Osteocyte (in vitro differentiated cells): ENCODE results near the gene FCHSD2. TPM values are rescaled to one million over a fixed set of nuclear protein-coding genes. Genes with fewer than 3 reads are reported as not detected.

Experiments used
- DNase-seq: peaks from one replicate; pipeline ENCODE4 v3.0.0; 2021; ENCODE audit warnings: mixed read lengths; ENCODE audit not compliant: unreplicated experiment; ENCODE audit errors: extremely low spot score
- H3K27ac Mint-ChIP-seq: one replicate; pipeline ENCODE4 v1.8.0; 2021; ENCODE audit warnings: mild to moderate bottlenecking, mixed read lengths; ENCODE audit not compliant: unreplicated experiment
- H3K27me3 Mint-ChIP-seq: one replicate; pipeline ENCODE4 v1.8.0; 2021; ENCODE audit warnings: mixed read lengths; ENCODE audit not compliant: unreplicated experiment
- H3K36me3 Mint-ChIP-seq: one replicate; pipeline ENCODE4 v1.8.0; 2021; ENCODE audit warnings: mixed read lengths; ENCODE audit not compliant: unreplicated experiment
- H3K4me1 Mint-ChIP-seq: one replicate; pipeline ENCODE4 v1.8.0; 2021; ENCODE audit warnings: mixed read lengths; ENCODE audit not compliant: unreplicated experiment
- H3K4me3 Mint-ChIP-seq: one replicate; pipeline ENCODE4 v1.8.0; 2021; ENCODE audit warnings: mild to moderate bottlenecking, moderate library complexity, mixed read lengths; ENCODE audit not compliant: unreplicated experiment
- H3K9me3 Mint-ChIP-seq: one replicate; pipeline ENCODE4 v1.8.0; 2021; ENCODE audit warnings: mixed read lengths; ENCODE audit not compliant: unreplicated experiment
- CTCF ChIP-seq: fragments of 200-600 bp; sonication (generic); IDR thresholded peaks from 2 replicates; pipeline ENCODE4 v1.5.0; 2021; ENCODE audit warnings: antibody characterized with exemption, mild to moderate bottlenecking, moderate library complexity
- total RNA-seq: library from RNA; stranded (reverse); gene quantifications from 2 replicates; pipeline ENCODE4 v1.2.1, GENCODE V29; 2021

The FCHSD2 gene
- total RNA-seq, 1 donor from 2014 or later = 39.4 TPM

DNA sequence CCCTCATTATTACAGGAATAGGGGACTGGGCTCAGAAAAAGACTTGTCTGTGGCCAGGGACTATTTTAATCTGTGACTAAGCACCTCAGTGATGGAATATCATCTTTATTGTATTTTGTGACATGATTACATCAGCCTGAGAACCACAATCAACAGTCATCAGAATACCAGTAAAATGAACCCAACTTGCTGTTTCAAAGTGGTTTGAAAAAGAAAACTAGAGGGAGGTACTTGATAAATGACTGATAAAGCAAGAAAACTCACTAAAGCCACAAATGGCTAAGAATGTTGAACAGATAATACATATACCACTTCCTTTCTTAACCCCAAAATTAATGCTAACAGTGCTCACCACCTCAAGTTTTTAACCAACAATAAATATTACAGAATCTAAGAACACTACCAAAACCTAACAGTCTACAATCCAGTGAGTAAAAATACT, 172.2 kb downstream of the FCHSD2 start:
- H3K4me1 Mint-ChIP-seq = peaks cover 12% of the 10 kb centered on the region
- H3K27me3 Mint-ChIP-seq = no peaks in the 10 kb centered on the region
- no peak overlapping the region for H3K4me3 Mint-ChIP-seq
- TF ChIP-seq CTCF = no peak
- H3K9me3 Mint-ChIP-seq = no peaks in the 10 kb centered on the region
- H3K36me3 Mint-ChIP-seq = peaks cover 13% of the 10 kb centered on the region
- peak overlapping the region; percentile 63 for H3K27ac Mint-ChIP-seq
- no peak for DNase-seq

- TF ChIP-seq CTCF = no peak
- H3K9me3 Mint-ChIP-seq = no peaks in the 10 kb centered on the region
- DNase-seq = no peak
- H3K36me3 Mint-ChIP-seq = peaks cover 12% of the 10 kb centered on the region
- no peaks in the 10 kb centered on the region for H3K27me3 Mint-ChIP-seq
- no peak overlapping the region for H3K4me3 Mint-ChIP-seq
- no peak overlapping the region for H3K27ac Mint-ChIP-seq
- peaks cover 12% of the 10 kb centered on the region for H3K4me1 Mint-ChIP-seq
Measured at GRCh38 chr11:72968390-72968789, 173.7 kb downstream of the FCHSD2 start.

DNA sequence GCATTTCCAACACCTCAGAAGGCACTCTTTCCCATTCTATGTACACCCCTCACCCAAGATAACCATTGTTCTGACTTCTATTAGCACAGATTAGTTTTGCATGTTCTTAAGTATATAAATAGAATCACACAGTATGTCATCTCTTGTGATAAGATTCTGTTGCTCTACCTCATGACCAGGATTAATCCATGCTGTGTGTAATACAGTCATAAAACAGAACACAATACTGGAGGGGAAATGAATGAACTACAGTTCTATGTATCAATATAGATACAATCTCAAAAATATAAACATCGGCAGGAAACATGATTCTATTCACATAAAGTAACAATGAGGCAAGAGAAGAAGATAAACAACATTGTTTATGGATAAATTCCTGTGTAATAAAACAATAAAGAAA, 176.4 kb downstream of the FCHSD2 start:
- no peak for DNase-seq
- Mint-ChIP-seq H3K4me1 (peaks cover 20% of the 10 kb centered on the region), H3K36me3 (peaks cover 7% of the 10 kb centered on the region), H3K27me3 (no peaks in the 10 kb centered on the region), H3K9me3 (no peaks in the 10 kb centered on the region), H3K4me3 (no peak overlapping the region), H3K27ac (no peak overlapping the region)
- no peak for TF ChIP-seq CTCF

DNA sequence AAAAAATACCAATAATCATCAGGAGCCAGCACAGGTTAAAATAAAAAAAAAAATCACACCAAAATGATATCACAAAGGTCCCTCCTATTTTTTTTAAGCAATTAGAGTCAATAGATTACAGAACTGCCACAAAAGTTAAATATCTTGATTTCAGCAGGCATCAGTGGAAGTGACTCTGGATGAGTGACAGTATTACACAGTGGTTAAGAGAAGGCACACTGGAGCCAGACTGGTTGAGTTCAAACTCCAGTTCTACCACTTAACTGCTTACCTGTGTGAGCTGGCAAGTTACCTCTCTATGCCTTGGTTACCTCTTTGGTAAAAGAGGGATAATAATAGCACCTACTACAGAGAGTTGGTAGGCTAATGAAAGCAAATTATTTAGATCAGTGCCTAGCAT, 179.4 kb downstream of the FCHSD2 start:
- Mint-ChIP-seq H3K27ac (no peak overlapping the region), H3K4me3 (no peak overlapping the region), H3K36me3 (peaks cover 4% of the 10 kb centered on the region)

DNA sequence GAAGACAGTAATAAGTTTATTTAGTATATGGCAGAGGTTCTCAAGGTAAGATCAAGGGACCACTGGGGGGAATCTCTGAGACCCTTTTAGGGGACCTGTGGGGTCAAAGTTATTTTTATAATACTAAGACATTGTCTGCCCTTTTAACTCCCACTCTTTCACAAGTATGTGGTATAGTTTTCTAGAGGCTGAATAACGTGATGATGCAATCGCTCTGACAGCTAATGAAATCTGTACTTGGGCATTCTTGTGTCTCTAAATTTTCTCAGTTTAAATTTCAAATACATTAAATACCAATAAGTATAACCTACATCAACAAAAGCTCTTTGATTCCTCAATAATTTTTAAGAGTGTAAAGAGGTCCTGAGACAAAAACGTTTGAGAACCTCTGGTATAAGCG, 180.0 kb downstream of the FCHSD2 start:
- H3K4me3 Mint-ChIP-seq = no peak overlapping the region
- peaks cover 9% of the 10 kb centered on the region for H3K4me1 Mint-ChIP-seq
- no peak for DNase-seq
- H3K27ac Mint-ChIP-seq = peak overlapping the region; percentile 23
- no peaks in the 10 kb centered on the region for H3K9me3 Mint-ChIP-seq
- H3K36me3 Mint-ChIP-seq = peaks cover 8% of the 10 kb centered on the region
- no peaks in the 10 kb centered on the region for H3K27me3 Mint-ChIP-seq
- TF ChIP-seq CTCF = no peak

More for the DNA sequence above, 179.4 kb downstream of the FCHSD2 start:
- Mint-ChIP-seq H3K4me1 (peaks cover 9% of the 10 kb centered on the region), H3K27me3 (no peaks in the 10 kb centered on the region), H3K9me3 (no peaks in the 10 kb centered on the region)
- no peak for DNase-seq
- TF ChIP-seq CTCF = no peak
